Measurements from ENCODE around the gene L1TD1.
"Not testable (repeated sequence)": the region's sequence is repeated elsewhere in the genome, so short reads cannot be mapped to it uniquely, and the experiment has no call there.

The L1TD1 gene

DNA sequence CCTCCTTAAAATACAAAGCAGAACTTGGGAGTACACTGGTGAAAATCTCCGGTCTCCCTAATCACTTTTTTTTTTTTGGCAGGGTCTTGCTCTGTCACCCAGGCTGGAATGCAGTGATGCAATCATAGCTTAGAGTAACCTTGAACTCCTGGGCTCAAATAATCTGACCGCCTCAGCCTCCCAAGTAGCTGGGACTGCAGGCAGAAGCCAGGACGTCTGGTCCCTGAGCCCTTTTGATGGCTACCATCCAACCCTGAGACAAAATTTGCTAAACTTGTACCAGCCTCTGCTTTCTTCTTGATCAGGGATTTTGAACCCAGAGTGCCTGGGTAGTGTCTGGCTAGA is 4.1 kb downstream of the L1TD1 start:
- no peak for DNase-seq

- DNase-seq: no peak
Observed at GRCh38 chr1:62207187-62207586, 12.5 kb downstream of the L1TD1 start.

DNA sequence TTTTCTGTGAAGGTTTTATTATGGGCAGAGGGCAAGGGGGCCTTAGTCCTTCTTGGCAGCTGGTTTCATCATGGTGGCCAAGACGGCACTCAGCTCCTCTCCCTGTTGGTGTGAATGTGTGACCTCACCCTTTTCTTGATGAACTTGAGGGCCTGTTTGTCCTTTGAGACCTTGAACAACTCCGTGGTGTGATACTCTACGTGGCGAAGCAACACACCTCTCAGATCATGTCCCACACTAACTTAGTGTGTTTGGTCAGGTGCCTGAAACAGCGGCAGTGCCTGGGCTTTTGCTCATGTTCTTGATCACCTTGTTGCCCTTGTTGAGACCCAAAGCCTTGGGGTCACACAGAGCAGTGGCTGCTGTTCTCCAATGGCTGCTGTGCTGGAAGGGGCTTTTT is 13.4 kb downstream of the L1TD1 start:
- no peak for DNase-seq

DNA sequence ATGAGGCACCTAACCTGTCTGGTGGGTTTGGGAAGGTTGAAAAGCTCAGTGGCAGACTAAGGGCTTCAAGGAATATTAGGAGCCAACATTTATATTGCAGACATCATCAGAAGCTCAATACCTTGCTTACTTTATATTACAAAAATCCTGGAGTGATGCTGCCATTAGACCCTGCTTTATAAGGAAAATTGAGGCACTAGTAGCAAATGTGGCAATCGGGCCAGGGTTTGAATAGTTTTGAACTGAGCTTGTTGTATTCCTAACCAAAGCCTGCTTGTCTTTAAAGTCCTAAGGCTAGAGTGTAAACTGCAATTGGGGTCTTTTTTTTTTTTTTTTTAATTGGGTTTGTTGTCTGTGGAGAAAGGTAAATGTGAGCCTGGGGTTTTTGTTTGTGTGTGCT is 14.3 kb downstream of the L1TD1 start:
- DNase-seq: no peak

DNA sequence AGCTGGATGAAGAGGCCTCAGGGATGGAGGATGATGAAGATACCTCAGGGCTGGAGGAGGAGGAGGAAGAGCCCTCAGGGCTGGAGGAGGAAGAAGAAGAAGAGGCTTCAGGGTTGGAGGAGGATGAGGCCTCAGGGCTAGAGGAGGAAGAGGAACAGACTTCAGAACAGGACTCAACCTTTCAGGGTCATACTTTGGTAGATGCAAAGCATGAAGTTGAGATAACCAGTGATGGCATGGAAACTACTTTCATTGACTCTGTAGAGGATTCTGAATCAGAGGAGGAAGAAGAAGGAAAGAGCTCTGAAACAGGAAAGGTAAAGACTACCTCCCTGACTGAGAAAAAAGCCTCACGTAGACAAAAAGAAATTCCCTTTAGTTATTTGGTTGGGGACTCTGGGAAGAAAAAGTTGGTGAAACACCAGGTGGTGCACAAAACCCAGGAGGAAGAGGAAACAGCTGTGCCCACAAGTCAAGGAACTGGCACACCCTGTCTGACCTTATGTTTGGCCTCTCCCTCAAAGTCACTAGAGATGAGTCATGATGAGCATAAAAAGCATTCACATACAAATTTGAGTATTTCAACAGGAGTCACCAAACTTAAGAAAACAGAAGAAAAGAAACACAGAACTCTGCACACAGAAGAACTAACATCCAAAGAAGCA is 15.4 kb downstream of the L1TD1 start:
- no peak for DNase-seq

- DNase-seq: no peak
Observed at GRCh38 chr1:62210960-62211359, 16.3 kb downstream of the L1TD1 start.

DNA sequence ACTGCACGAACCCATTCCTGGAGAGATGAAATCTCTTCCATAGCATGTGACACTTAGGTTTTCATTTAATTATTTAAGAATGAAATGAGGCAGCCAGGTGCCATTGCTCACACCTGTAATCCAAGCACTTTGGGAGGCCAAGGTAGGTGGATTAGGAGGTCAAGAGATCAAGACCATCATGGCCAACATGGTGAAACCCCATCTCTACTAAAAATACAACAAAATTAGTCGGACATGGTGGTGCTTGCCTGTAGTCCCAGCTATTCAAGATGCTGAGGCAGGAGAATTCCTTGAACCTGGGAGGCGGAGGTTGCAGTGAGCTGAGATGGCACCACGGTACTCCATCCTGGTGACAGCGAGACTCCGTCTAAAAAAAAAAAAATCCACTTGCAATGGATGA is 17.8 kb downstream of the L1TD1 start:
- no peak for DNase-seq

- DNase-seq: no peak
Observed at GRCh38 chr1:62213075-62213914, 18.6 kb downstream of the L1TD1 start.

DNA sequence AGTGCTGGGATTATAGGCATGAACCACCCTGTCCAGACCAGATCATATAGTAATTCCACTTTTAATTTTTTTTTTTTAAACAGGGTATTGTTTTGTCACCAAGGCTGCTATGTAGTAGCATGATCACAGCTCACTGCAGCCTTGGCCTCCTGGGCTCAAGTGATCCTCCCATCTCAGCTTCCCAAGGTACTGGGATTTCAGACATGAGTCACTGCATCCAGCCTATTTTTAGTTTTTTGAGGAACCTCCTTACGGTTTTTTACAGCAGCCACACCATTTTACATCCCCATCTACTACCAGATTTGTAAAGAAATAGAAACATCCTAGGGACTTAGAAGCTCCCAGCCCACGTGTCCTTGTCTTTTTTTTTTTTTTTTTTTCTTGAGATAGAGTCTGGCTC is 24.0 kb downstream of the L1TD1 start:
- DNase-seq: no peak

DNA sequence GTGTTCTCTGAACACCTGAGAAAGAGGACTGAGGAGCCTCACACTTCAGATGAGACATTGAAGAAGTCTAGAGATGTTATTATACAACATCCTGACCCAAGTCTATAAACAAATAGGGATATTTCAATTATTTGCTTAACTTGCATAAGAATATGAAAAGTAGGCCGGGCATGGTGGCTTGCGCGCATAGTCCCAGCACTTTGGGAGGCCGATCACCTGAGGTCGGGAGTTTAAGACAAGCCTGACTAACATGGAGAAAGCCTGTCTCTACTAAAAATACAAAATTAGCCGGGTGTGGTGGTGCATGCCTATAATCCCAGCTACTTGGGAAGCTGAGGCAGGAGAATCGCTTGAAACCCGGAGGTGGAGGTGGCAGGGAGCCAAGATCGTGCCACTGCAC is 25.8 kb downstream of the L1TD1 start:
- DNase-seq: not testable (repeated sequence)

GRCh38 chr1:62221171-62221570 is 26.5 kb downstream of the L1TD1 start:
- no peak for DNase-seq

GRCh38 chr1:62222321-62222720 is 27.7 kb downstream of the L1TD1 start:
- no peak for DNase-seq

DNA sequence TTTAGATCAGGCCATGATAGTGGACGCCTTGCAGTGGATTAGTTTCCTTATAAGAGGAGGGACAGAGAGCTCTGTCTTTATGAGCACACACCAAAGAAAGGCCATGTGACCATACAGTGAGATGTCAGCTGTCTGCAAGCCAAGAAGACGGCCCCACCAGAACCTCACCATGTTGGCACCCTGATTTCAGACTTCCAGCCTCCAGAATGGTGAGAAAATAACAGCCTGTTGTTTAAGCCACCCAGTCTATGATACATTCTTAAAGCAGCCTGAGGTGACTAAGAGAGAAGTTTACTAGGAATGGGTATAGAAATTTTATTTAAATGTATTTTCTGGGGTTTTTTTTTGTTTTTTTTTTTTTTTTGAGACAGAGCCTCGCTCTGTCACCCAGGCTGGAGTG is 29.5 kb downstream of the L1TD1 start:
- no peak for DNase-seq

GRCh38 chr1:62227496-62227895 is 32.8 kb downstream of the L1TD1 start:
- no peak for DNase-seq

DNA sequence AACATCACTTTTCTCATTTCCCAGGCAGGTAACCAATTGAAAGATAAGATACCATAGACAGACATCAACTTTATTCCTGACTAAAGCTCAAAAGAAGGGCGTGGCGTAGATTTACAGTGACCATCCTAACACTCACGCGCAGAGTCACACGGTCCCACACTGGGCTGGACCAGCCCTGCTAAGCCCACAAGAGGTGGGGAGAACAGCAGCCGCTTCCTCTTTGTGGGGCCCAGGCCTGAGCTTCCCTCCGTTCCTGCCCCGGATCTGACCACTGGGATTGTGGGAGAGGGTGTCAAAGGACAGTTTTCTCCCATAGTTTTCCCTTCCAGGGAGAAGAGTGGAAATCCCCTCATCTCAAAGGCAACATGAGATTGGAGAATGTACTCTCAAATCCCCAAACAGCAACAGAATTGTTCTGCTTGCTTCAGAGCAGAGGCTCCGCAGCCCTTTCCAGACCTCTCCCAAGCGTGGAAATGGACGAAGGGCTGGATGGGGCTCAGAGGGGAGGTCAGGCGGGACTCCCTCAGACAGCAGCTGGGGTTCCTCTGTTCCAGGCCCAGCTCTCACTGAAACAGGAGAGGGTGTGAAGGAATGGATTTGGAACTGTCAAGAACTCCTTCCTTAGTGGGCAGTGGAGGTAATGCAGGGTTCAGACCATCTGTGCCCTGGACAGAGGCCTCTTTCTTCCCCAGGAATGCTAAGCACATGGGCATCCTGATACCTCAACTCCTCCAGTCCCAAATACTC is 33.7 kb downstream of the L1TD1 start:
- no peak for DNase-seq

- DNase-seq: no peak
Observed at GRCh38 chr1:62228883-62229187, 34.2 kb downstream of the L1TD1 start.

GRCh38 chr1:62229468-62229867 is 34.8 kb downstream of the L1TD1 start:
- no peak for DNase-seq

GRCh38 chr1:62229932-62230331 is 35.3 kb downstream of the L1TD1 start:
- no peak for DNase-seq

DNA sequence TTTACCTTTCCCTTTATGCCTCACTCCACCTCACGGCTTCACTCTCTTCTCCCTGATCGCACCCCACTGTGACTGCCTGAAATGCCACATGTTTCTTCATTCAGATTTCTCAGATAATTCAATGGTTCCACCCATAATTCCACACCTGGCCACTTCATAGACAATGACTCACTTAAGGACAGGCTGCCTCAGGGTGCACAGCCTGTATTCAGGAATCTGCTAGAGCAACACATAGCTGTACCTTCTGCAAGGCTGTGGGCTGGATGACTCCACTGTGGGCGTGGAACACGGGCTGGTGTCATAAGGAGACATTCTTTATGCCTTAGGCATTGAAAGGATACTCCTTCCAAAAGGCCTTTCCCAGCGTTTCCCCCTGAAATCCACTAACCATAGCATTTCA is 36.1 kb downstream of the L1TD1 start:
- DNase-seq: peak; percentile 47

DNA sequence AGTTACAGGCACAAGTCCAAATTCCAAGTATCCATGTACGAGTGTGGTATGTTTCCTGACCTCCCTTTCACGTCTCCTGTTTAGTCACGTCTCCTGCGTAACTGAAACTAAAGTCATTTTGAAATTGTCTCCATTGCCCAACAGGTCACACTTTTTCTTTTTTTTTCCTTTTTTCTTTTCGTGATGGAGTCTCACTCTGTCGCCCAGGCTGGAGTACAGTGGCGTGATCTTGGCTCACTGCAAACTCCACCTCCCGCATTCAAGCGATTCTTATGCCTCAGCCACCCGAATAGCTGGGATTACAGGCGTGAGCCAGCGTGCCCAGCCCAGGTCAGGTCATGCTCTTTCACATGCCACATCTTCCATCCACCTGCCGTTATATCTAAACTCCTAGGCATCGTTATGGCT is 38.2 kb downstream of the L1TD1 start:
- no peak for DNase-seq

DNA sequence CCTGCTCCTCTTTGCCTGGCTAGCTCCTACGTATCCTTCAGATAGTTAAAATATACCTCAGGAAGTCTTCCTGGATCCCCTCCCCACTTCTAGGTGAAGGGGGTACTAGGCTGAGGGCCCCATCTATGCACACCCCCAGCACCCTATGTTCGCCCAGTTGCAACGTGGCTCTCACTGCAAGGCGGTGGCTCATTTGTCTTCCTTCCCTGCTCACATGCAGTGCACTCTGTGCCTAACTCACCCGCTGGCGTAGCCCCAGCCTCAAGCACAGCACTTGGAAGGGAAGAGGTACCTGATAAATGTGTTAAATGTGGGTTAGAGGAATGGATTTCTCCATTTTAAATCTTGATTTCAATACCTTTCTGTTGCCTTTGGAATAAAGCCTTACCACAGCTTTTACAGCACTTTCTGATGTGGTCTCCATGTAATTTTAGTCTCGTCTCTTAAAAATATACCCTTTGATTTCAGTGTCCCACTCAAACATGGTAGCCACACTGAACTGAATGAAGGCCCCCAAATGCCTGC is 39.3 kb downstream of the L1TD1 start:
- DNase-seq: no peak

GRCh38 chr1:62234688-62235087 is 40.0 kb downstream of the L1TD1 start:
- no peak for DNase-seq

DNA sequence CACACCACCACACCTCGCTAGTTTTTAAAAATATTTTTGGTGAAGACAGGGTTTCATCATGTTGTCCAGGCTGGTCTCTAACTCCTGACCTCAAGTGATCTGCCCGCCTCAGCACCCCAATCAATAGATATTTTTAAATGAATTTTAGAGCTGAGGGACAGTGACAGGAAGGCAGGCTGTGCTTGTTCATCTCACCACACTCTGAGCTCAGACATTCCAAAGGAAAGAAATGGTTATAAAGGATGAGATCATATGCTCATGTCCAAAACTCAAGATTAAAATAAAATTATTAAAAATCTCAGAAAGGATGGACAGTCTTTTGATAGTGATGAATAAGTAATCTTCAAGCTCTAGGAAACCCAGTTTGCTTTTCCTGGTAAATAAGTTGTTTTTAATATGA is 40.9 kb downstream of the L1TD1 start:
- DNase-seq: no peak

DNA sequence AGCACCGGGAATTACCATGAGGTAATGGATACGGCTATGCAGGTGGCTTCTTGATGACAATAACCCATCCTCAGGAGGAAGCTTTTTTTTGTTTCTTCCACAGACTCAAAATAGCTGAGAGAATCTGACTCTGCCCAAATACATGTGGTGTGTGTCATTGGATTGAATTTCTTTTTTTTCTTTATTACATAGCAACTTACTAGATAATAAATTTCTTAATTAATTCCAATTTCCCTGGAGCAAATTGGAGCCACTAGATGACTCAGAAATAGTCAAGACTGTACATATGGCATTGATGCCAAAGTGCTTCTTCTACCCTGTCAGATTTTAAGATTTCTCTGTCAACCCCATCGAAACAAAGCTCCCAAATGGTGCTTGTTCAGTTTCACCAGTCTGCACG is 42.7 kb downstream of the L1TD1 start:
- no peak for DNase-seq

Data from amniotic stem cell (primary cell).